Activated B cell treated with CpG ODN at 0.5 μM for 24 hours (primary cell): ENCODE data around the gene CLCN6. TPM values are rescaled to one million over a fixed set of nuclear protein-coding genes. Genes with fewer than 3 reads are reported as not detected.

Source experiments
- ATAC-seq: fragments of 200-7000 bp; cut with Tn5 transposase; one replicate; pipeline ENCODE4 v1.10.0; 2021; ENCODE audit warnings: low read depth, mild to moderate bottlenecking, moderate library complexity
- CTCF ChIA-PET: fragments of 350-600 bp; sonication (Branson Sonifier 250); formaldehyde crosslinking; loops from one replicate; lab custom pipeline; 2021; ENCODE audit warnings: antibody characterized with exemption; lab: Charles Lee
- POLR2A ChIA-PET: fragments of 350-600 bp; sonication (Branson Sonifier 250); formaldehyde crosslinking; loops from one replicate; lab custom pipeline; 2021; ENCODE audit warnings: antibody characterized with exemption; lab: Charles Lee
- DNase-seq: peaks from one replicate; pipeline ENCODE4 v3.0.0; 2022
- H3K27ac Mint-ChIP-seq: one replicate; pipeline ENCODE4 v1.8.0; 2020; ENCODE audit warnings: mixed read lengths
- H3K27me3 Mint-ChIP-seq: one replicate; pipeline ENCODE4 v1.8.0; 2021; ENCODE audit warnings: mixed read lengths
- H3K36me3 Mint-ChIP-seq: one replicate; pipeline ENCODE4 v1.8.0; 2021; ENCODE audit warnings: low read depth, mixed read lengths
- H3K4me1 Mint-ChIP-seq: one replicate; pipeline ENCODE4 v1.8.0; 2021; ENCODE audit warnings: mixed read lengths
- H3K4me3 Mint-ChIP-seq: one replicate; pipeline ENCODE4 v1.8.0; 2020; ENCODE audit warnings: mild to moderate bottlenecking, mixed read lengths
- H3K9me3 Mint-ChIP-seq: one replicate; pipeline ENCODE4 v1.8.0; 2020; ENCODE audit warnings: mixed read lengths
- CTCF ChIP-seq: fragments of 200-600 bp; IDR thresholded peaks from one replicate; pipeline ENCODE4 v1.8.0; 2022; ENCODE audit warnings: antibody characterized with exemption, mild to moderate bottlenecking
- intact Hi-C: fragments of 100-400 bp; cut with micrococcal nuclease; formaldehyde crosslinking; loops from one replicate; pipeline ENCODE4 v1.15.1; 2024
- total RNA-seq: library from RNA; stranded (reverse); gene quantifications from 2 replicates; pipeline ENCODE4 v1.2.3, GENCODE V29; 2022

The CLCN6 gene
- total RNA-seq, 1 donor from 2014 or later = 79.6 TPM

GRCh38 chr1:11850156-11850555 is 44.2 kb downstream of the CLCN6 start:
- H3K27me3 Mint-ChIP-seq = no peaks in the 10 kb centered on the region
- CTCF ChIA-PET = no interaction called here
- POLR2A ChIA-PET = no interaction called here
- intact Hi-C loops = no loop called here
- ATAC-seq (no peak), DNase-seq (no peak)
- no peak for TF ChIP-seq CTCF
- H3K36me3 Mint-ChIP-seq = peaks cover 26% of the 10 kb centered on the region
- H3K27ac Mint-ChIP-seq = no peak overlapping the region
- H3K4me3 Mint-ChIP-seq = no peak overlapping the region
- H3K9me3 Mint-ChIP-seq = no peaks in the 10 kb centered on the region
- H3K4me1 Mint-ChIP-seq = no peaks in the 10 kb centered on the region

DNA sequence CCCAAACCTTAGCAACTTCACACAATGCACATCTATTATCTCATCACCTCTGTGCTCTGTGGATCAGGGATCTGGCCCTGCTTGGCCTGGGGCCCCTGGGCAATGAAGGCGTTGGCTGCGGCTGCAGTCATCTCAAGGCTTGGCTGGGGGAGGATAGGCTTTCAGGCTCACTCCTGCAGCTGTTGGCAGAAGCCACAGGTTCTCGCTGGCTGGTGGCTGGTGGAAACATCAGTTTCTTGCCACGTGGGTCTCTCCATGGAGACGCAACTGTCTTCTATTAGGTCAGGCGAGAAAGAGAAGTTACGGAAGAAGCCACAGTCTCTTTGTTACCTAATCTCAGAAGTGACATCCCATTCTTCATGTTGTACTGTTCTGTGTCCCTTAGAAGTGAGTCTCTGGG is 45.2 kb downstream of the CLCN6 start:
- intact Hi-C loops = no loop called here
- Mint-ChIP-seq H3K9me3 (no peaks in the 10 kb centered on the region), H3K27me3 (no peaks in the 10 kb centered on the region), H3K4me1 (no peaks in the 10 kb centered on the region), H3K4me3 (no peak overlapping the region), H3K36me3 (peaks cover 16% of the 10 kb centered on the region), H3K27ac (no peak overlapping the region)
- ATAC-seq (no peak), DNase-seq (no peak)
- TF ChIP-seq CTCF = no peak
- ChIA-PET POLR2A (no interaction called here), CTCF (no interaction called here)

- H3K36me3 Mint-ChIP-seq = no peaks in the 10 kb centered on the region
- POLR2A ChIA-PET = interaction anchor here (2.4 kb wide), 1 partner anchor 54 kb away, joined by 11 read pairs; no protein-coding TSS in a partner anchor
These were observed 48.5 kb downstream of the CLCN6 start for GRCh38 chr1:11854519-11854918.

GRCh38 chr1:11855430-11855829 is 49.4 kb downstream of the CLCN6 start:
- no peak overlapping the region for H3K27ac Mint-ChIP-seq

More at GRCh38 chr1:11854519-11854918, 48.5 kb downstream of the CLCN6 start:
- no peaks in the 10 kb centered on the region for H3K9me3 Mint-ChIP-seq
- DNase-seq (no peak), ATAC-seq (no peak)
- TF ChIP-seq CTCF = no peak
- H3K27ac Mint-ChIP-seq = no peak overlapping the region
- no peak overlapping the region for H3K4me3 Mint-ChIP-seq
- H3K4me1 Mint-ChIP-seq = no peaks in the 10 kb centered on the region
- intact Hi-C loops = no loop called here
- CTCF ChIA-PET = no interaction called here
- H3K27me3 Mint-ChIP-seq = peaks cover 21% of the 10 kb centered on the region

DNA sequence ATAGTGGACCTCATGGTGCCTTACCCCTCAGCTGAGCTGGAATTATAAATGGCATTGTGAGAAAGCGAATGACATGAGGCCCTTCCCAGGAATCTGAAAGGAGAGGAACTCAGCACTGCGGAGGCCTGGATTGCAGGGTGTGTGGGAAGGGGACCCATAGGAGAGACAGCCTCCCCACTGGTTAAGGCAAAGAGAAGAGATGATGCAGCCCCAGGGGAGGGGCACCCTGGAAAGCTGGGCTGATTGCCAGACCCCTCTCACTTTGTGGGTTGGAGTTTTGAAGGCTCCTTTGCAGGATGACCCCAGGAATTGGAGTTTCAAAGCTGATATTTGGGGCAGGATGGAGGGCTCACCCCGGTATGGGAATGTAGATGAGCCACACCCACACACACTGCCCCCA is 50.7 kb downstream of the CLCN6 start:
- POLR2A ChIA-PET = interaction anchor here (0.6 to 1.2 kb wide), 2 partner anchors 51 to 122 kb away, joined by 3 read pairs; no protein-coding TSS in a partner anchor

More at GRCh38 chr1:11855430-11855829, 49.4 kb downstream of the CLCN6 start:
- Mint-ChIP-seq H3K27me3 (peaks cover 30% of the 10 kb centered on the region), H3K4me1 (no peaks in the 10 kb centered on the region), H3K9me3 (no peaks in the 10 kb centered on the region), H3K36me3 (no peaks in the 10 kb centered on the region), H3K4me3 (no peak overlapping the region)
- no peak for ATAC-seq
- DNase-seq = no peak
- intact Hi-C loops = no loop called here
- TF ChIP-seq CTCF = no peak
- CTCF ChIA-PET = interaction anchor here (0.9 kb wide), 1 partner anchor 13 kb away, joined by 6 read pairs; no protein-coding TSS in a partner anchor
- POLR2A ChIA-PET = interaction anchor here (0.5 to 2.4 kb wide), 2 partner anchors 53 to 76 kb away, joined by 3 to 11 read pairs; no protein-coding TSS in a partner anchor

More for the DNA sequence above, 50.7 kb downstream of the CLCN6 start:
- intact Hi-C loops = no loop called here
- Mint-ChIP-seq H3K9me3 (no peaks in the 10 kb centered on the region), H3K27ac (no peak overlapping the region), H3K4me1 (no peaks in the 10 kb centered on the region), H3K4me3 (no peak overlapping the region), H3K36me3 (no peaks in the 10 kb centered on the region), H3K27me3 (peaks cover 43% of the 10 kb centered on the region)
- ATAC-seq = no peak
- DNase-seq = no peak
- CTCF ChIA-PET = no interaction called here
- no peak for TF ChIP-seq CTCF
